Suprapubic skin (tissue), 4 donors: ENCODE measurements around the gene DIAPH2.

Source experiments
- EP300 ChIP-seq: sonication (generic); formaldehyde crosslinking; IDR thresholded peaks from one replicate; pipeline ENCODE4 v1.6.1; 2017; ENCODE audit warnings: antibody characterized with exemption
- POLR2A ChIP-seq, 2 donors: fragments of 450-650 bp; IDR thresholded peaks; one replicate each; pipeline ENCODE4 v1.6.1; 2017; ENCODE audit warnings: antibody characterized with exemption in 2 of 2, mild to moderate bottlenecking in 2 of 2, moderate library complexity in 2 of 2
- POLR2AphosphoS5 ChIP-seq, 3 donors: sonication (generic); formaldehyde crosslinking; IDR thresholded peaks; one replicate each; pipeline ENCODE4 v1.6.1; 2017; ENCODE audit warnings: antibody characterized with exemption in 3 of 3
- TF ChIP-seq, protein P1 (sequence below), 2 donors: fragments of 200-600 bp in 1 of 2; fragments of 450-650 bp in 1 of 2; sonication (generic) in 1 of 2; IDR thresholded peaks; one replicate each; pipeline ENCODE4 v1.5.1; 2016 to 2019; ENCODE audit warnings: antibody characterized with exemption in 2 of 2, mild to moderate bottlenecking in 1 of 2, moderate library complexity in 1 of 2

DNA sequence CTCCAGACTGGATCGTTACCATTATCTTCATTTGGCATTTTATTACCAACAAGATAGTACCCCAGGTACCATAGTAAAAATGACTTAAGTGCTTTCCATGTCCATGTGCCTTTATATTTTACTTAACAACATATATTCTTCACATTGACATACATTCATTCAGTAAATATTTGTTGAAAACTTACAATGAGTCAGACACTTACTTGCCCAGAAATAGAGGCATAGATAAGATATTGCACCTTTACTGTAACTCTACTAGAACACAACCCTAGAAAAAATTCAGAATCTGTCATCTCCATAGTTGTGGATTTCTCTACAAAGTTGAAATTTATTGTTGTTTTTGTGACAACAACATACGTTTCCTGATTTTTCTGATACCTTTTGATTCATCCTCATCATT, 839.7 kb downstream of the DIAPH2 start:
- TF ChIP-seq, protein P1, sequence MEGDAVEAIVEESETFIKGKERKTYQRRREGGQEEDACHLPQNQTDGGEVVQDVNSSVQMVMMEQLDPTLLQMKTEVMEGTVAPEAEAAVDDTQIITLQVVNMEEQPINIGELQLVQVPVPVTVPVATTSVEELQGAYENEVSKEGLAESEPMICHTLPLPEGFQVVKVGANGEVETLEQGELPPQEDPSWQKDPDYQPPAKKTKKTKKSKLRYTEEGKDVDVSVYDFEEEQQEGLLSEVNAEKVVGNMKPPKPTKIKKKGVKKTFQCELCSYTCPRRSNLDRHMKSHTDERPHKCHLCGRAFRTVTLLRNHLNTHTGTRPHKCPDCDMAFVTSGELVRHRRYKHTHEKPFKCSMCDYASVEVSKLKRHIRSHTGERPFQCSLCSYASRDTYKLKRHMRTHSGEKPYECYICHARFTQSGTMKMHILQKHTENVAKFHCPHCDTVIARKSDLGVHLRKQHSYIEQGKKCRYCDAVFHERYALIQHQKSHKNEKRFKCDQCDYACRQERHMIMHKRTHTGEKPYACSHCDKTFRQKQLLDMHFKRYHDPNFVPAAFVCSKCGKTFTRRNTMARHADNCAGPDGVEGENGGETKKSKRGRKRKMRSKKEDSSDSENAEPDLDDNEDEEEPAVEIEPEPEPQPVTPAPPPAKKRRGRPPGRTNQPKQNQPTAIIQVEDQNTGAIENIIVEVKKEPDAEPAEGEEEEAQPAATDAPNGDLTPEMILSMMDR (IDR thresholded peaks at IDR 0.05), result no peak
- TF ChIP-seq POLR2AphosphoS5 (IDR thresholded peaks at IDR 0.05) (no peak), POLR2A (IDR thresholded peaks at IDR 0.05) (no peak), EP300 (no peak)
